Heart left ventricle (tissue), 13 donors: ENCODE measurements around the gene TPPP2.

Experiments used
- CTCF ChIP-seq, 12 donors: fragments of 200-600 bp; sonication (generic) in 4 of 12; IDR thresholded peaks; one replicate each; pipeline versions ENCODE4 v1.5.0 to v1.8.0; 2018 to 2022; ENCODE audit warnings: antibody characterized with exemption in 12 of 12, mild to moderate bottlenecking in 5 of 12
- POLR2A ChIP-seq, 2 donors: fragments of 450-650 bp; IDR thresholded peaks; one replicate each; pipeline ENCODE4 v1.6.1; 2017; ENCODE audit warnings: antibody characterized with exemption in 2 of 2, mild to moderate bottlenecking in 2 of 2, moderate library complexity in 2 of 2
- donor health status: ischemic (EF 13 %, LVEDD 7.1; RV severe dilation, severe dysfunction).
- donor health status: DM: no; HTN: yes; CAD: no.
- donor health status: DM: no; HTN: no; CAD: no.
- donor health status: ischemic (EF 25% LVEDD 6.9; RV normal size, moderate dysfunction).
- donor health status: ischemic (EF 25% LVEDD 5.7; RV mildly dilated, moderate dysfunction).
- donor health status: ischemic (EF 35%, LVEDD 5.7; RV mildly dilated, moderate dysfunction).
- donor health status: nonischemic (EF 11% LVEDD 7.7; RV severe dilation, severe dysfunction).
- donor health status: DM: yes; HTN: yes; CAD: no.
- donor health status: PGD.
- donor health status: ischemic (EF 29% LVEDD 5.4; RV normal size, mild dysfunction).
- donor health status: nonischemic (EF 23%, LVEDD 6.1; RV moderate dilation, normal function).

DNA sequence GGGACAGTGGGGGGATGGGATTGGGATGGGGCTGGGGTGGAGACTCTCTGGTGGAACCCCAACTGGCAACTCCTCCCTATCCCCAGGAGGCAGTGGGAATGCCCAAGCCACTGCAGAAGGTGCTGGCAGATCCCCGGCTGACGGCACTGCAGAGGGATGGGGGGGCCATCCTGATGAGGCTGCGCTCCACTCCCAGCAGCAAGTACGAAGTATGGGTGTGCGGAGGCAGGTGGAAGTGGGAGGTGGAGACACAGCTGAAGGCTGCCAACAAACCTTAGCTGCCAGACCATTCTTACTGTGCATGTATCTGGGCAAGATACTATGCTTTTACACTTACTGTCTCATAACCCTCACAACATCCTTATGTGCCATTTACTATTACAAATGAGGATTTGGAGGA lies 48.3 kb downstream of the TPPP2 start:
- no peak for TF ChIP-seq POLR2A (IDR thresholded peaks at IDR 0.05)
- no peak for TF ChIP-seq CTCF (IDR thresholded peaks at IDR 0.05)
